Measurements from ENCODE around the gene ENGASE.

ENGASE gene

DNA sequence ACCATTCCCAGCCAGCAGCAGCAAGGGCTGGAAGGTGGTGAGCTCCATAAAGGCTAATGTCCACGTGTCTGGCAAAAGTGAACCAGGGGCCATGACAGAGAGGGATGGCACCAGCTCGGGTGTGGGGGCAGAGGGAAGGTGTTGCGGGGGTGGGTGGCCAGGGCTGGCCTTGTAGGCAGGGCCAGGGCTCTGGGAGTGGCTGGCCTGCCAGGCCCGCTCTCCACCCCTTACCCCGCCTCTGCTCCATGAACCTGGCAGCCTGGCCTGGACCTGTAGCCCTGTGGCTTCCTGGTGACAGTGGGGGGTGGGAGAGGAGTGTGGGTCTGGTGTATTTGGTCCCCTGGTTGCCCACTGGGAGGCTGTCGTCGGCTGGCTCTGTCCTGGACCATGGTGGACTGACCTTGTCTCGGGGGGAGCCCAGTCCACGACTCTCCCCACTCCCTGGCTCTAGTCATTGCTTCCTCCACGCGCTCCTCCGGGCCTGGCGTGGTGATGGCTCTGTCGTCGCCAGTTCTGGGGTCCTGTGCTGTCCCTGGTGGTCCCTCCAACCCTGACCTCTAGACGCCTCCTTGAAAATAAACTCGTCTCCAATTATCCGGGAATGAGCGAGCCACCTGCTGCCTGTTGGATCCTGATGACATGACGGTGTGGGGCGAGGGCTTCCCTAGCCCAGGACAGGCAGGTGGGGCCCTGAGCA lies 50.0 kb downstream of the ENGASE start:
- TF ChIP-seq, protein P1, sequence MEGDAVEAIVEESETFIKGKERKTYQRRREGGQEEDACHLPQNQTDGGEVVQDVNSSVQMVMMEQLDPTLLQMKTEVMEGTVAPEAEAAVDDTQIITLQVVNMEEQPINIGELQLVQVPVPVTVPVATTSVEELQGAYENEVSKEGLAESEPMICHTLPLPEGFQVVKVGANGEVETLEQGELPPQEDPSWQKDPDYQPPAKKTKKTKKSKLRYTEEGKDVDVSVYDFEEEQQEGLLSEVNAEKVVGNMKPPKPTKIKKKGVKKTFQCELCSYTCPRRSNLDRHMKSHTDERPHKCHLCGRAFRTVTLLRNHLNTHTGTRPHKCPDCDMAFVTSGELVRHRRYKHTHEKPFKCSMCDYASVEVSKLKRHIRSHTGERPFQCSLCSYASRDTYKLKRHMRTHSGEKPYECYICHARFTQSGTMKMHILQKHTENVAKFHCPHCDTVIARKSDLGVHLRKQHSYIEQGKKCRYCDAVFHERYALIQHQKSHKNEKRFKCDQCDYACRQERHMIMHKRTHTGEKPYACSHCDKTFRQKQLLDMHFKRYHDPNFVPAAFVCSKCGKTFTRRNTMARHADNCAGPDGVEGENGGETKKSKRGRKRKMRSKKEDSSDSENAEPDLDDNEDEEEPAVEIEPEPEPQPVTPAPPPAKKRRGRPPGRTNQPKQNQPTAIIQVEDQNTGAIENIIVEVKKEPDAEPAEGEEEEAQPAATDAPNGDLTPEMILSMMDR (conservative IDR thresholded peaks at IDR 0.05): no peak
- no peak overlapping the region for H3K27ac ChIP-seq

DNA sequence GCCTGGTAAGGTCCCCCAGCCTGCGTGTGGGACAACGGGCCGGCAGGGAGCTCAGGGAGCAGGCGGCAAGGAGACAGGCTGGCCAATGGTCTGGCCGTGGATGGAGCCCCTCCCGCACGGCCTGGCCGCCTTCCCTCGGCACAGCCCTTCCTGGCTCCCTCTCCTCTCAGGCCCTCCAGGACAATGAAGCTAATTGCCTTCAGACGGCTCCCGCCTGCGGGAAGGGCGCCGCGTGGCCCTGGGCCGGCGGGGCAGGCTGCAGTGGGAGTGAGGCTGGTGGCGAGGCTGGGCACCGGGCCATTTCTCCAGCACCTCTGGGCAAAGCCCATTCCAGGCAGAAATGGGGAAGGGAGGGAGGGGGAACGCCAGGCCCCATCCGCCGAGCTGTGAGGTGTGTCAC lies 50.9 kb downstream of the ENGASE start:
- TF ChIP-seq, protein P1 (conservative IDR thresholded peaks at IDR 0.05): no peak

DNA sequence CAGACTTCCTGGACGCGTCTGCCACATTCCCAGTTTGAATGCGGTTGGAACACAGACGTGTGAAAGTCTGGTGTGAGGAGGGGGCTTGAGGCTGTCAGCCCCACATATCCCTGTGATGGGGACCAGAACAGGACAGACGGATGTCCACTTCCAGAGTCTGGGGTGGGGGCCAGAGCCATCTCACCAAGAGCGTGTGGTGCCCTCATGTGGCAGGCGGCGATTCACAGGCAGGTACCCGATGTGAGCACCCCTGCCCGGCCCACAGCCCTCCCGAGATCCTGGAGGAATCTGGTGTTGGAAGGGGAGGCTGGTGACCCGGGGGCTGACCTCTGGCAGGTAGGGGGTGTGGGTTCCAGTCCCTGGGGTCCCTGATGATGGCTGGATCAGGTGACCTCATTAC lies 51.5 kb downstream of the ENGASE start:
- H3K27ac ChIP-seq: no peak overlapping the region
- TF ChIP-seq, protein P1 (conservative IDR thresholded peaks at IDR 0.05): peak; percentile 79

More for the DNA sequence above, 50.9 kb downstream of the ENGASE start:
- no peak overlapping the region for H3K27ac ChIP-seq

DNA sequence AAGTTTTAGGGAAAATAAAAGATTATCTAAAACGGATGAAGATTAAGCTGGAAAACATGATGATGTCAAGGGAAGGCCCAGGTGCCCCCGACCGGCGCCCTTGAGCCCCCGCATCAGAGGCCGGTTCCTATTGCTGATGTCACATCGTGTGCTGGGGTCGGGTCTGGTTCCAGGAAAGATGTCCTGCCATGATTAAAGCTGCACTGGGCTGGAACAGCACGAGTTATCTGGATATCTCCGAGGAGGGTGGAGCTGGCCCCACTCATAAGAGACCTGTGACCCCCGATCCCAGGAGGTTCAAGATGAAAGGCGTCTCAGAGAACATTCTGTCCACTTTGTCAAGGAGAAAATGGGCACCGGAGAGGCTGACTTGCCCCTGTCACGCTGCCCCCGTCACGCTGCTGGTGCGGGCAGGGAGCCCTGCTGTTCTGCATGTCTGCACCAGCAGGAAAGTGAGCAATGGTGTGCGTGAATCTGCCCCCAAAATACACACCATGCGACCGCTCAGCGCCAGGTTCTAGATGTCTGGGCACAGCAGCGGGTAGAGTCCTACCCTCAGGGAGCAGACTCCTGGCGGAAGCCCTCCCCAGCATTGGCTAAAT lies 53.0 kb downstream of the ENGASE start:
- TF ChIP-seq, protein P1 (conservative IDR thresholded peaks at IDR 0.05): no peak
- H3K27ac ChIP-seq: no peak overlapping the region

DNA sequence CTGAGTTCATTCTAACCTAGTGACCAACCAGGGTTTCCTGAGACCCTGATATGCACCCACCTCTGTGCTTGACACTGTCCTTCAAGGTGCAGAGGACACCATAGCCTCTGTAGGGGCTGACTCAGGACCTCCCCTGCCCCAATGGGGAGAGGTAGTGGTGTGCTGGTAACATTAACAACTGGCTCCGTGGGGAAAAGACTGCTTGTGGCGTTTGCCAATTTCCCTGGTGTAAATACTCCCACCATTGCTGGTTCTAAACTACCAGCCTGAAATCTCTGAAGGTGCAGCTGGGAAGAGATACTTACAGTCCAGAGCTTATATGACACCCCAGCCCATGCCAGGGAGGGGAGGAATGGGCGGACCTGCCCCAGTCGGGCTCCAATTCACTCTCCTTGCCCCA lies 54.9 kb downstream of the ENGASE start:
- TF ChIP-seq, protein P1 (conservative IDR thresholded peaks at IDR 0.05): no peak
- H3K27ac ChIP-seq: no peak overlapping the region

DNA sequence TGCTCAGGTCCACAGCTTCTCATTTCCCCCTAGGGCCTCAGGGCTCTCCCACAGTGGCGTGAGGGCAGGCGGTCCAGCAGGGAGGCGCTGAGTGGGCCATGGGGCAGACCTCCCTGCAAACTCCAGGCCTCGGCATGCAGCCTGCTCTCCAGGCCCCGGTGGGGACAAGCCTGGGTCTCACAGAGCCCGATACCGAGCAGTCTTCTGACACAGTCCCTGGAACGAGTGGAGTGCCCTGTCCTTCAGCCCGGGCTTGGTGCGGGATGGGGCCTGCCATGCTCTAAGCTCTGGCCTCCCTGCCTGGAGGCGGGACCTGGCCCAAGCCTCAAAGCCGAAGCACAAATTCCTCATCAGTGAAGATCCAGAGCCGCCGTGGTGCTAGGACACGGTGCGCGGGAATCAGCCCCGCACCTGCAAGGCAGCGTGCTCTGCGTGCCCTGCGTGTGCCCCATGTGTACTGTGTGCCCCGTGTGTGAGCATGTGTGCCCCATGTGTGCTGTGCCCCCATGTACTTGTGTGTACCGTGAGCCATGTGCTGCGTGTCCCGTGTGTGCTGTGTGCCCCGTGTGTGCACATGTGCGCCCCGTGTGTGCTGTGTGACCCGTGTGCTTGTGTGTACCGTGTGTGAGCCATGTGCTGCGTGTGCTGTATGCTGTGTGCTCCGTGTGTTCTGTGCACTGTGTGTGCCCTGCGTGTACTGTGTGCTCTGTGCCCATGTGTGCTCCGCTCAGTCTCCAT lies 56.1 kb downstream of the ENGASE start:
- no peak overlapping the region for H3K27ac ChIP-seq
- TF ChIP-seq, protein P1 (conservative IDR thresholded peaks at IDR 0.05): no peak

DNA sequence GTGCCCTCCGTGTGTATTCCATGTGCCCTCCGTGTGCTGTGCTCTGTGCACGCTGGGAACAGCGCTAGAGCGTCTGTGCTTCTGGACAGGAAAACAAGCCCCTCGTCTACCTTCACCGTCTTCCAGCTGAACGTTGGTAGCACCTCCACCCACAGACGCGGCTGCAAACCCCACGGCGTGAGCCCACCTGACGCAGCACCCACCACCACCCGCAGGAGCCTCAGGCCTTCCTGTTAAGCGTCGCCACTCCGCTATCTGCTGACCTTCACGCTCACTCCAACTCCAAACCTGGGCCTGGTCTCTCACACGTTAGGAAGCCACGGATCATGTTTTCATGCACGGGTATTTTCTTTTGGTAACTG lies 56.6 kb downstream of the ENGASE start:
- no peak overlapping the region for H3K27ac ChIP-seq
- TF ChIP-seq, protein P1 (conservative IDR thresholded peaks at IDR 0.05): no peak

All from VCaP (cell line).